ENCODE results near the gene RPE. TPM values are rescaled to one million over a fixed set of nuclear protein-coding genes. Genes with fewer than 3 reads are reported as not detected.

The RPE gene
- total RNA-seq, 4 donors from 2014 or later, result 37.0 to 49.4 (median 39.5) TPM

DNA sequence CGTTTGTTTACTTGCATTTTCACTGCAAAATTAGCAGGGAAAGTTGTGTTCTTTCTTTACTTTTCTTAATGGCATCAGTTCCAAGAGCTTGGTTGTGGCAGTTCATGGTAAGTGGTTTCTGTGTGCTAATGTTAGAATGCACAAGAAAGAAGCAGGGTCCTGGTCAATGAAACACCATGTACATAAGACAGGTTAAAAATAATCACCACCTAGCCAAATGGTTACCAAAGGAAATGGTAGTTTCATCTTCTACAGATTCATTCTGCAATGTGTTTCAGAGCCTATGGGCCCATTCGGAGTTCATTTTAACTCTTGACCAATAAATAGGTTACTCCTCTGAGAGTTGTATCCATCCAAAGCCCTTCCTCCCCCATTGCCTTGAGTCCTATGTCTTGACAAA lies 18.1 kb upstream of the RPE start:
- H3K27ac ChIP-seq (replicated peaks in 1 of 4), result no peak overlapping the region
- H3K4me3 ChIP-seq, result no peak overlapping the region
- intact Hi-C loops (cut with DNase I), result no loop called here
- no peak for TF ChIP-seq POLR2AphosphoS5 (IDR thresholded peaks at IDR 0.05)
- TF ChIP-seq, protein P1, sequence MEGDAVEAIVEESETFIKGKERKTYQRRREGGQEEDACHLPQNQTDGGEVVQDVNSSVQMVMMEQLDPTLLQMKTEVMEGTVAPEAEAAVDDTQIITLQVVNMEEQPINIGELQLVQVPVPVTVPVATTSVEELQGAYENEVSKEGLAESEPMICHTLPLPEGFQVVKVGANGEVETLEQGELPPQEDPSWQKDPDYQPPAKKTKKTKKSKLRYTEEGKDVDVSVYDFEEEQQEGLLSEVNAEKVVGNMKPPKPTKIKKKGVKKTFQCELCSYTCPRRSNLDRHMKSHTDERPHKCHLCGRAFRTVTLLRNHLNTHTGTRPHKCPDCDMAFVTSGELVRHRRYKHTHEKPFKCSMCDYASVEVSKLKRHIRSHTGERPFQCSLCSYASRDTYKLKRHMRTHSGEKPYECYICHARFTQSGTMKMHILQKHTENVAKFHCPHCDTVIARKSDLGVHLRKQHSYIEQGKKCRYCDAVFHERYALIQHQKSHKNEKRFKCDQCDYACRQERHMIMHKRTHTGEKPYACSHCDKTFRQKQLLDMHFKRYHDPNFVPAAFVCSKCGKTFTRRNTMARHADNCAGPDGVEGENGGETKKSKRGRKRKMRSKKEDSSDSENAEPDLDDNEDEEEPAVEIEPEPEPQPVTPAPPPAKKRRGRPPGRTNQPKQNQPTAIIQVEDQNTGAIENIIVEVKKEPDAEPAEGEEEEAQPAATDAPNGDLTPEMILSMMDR (IDR thresholded peaks at IDR 0.05), result no peak
- TF ChIP-seq EP300 (IDR thresholded peaks at IDR 0.05), result no peak
- TF ChIP-seq POLR2A (IDR thresholded peaks at IDR 0.05; ENCODE audit: low read depth), result no peak
- WGBS, result 94% methylated on average over 2 of the region's 2 CpGs
- no peaks in the 10 kb centered on the region for H3K27me3 ChIP-seq
- H3K36me3 ChIP-seq, result no peaks in the 10 kb centered on the region
- H3K9me3 ChIP-seq, result no peaks in the 10 kb centered on the region
- no peaks in the 10 kb centered on the region for H3K4me1 ChIP-seq
- no peak for DNase-seq (ENCODE audit: extremely low spot score)

DNA sequence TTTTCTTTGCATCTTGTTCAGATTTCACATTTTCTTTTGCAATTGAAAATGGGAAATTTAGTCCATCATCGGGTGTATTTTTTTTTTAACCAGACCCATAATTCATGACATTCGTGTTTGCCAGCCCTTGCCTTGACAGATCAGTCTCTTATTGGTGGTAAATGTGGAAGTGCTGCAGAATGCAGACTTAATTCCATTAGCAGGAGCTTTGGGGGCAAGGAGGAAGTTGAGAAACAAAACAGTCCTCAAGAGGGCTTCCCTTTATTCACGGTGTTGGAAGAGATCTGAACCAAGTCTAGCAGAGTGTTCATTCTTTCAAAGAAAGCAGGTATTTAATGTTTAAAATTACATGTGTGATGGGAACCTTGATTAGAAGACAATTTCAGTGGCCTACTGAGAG lies 16.6 kb upstream of the RPE start:
- TF ChIP-seq EP300 (IDR thresholded peaks at IDR 0.05), result no peak
- TF ChIP-seq, protein P1 (IDR thresholded peaks at IDR 0.05), result no peak
- no peak for TF ChIP-seq POLR2A (IDR thresholded peaks at IDR 0.05; ENCODE audit: low read depth)
- no peak for TF ChIP-seq POLR2AphosphoS5 (IDR thresholded peaks at IDR 0.05)
- DNase-seq (ENCODE audit: extremely low spot score), result no peak
- no peaks in the 10 kb centered on the region for H3K36me3 ChIP-seq
- 64% methylated on average over 3 of the region's 3 CpGs for WGBS
- H3K9me3 ChIP-seq, result no peaks in the 10 kb centered on the region
- intact Hi-C loops (cut with DNase I), result no loop called here
- H3K27ac ChIP-seq (replicated peaks in 1 of 4), result no peak overlapping the region
- no peak overlapping the region for H3K4me3 ChIP-seq
- no peaks in the 10 kb centered on the region for H3K27me3 ChIP-seq
- no peaks in the 10 kb centered on the region for H3K4me1 ChIP-seq

DNA sequence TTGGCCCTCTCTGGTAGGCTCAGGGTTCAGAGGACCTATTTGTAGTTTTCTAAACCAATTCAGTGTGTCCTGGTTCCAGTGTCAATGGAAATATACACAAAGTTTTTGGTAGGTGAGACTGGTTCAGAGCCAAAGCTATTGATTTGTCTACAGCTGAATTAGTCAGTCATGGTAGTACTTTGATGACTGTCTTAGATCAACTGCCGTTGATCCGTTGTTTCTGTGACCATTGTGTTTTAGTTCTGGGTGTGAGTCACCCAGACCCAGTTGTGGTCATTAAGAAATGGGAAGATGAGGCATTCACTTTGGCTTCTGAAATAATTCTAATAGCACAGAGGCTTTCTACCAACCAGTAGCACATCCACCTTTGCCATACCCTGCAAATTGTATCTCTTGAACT lies 16.0 kb upstream of the RPE start:
- intact Hi-C loops (cut with DNase I), result no loop called here
- DNase-seq (ENCODE audit: extremely low spot score), result no peak
- TF ChIP-seq POLR2AphosphoS5 (IDR thresholded peaks at IDR 0.05) (no peak), POLR2A (IDR thresholded peaks at IDR 0.05; ENCODE audit: low read depth) (no peak), EP300 (IDR thresholded peaks at IDR 0.05) (no peak)
- TF ChIP-seq, protein P1 (IDR thresholded peaks at IDR 0.05), result no peak
- no peaks in the 10 kb centered on the region for H3K27me3 ChIP-seq
- no peaks in the 10 kb centered on the region for H3K9me3 ChIP-seq
- H3K27ac ChIP-seq (replicated peaks in 1 of 4), result no peak overlapping the region
- H3K4me1 ChIP-seq, result no peaks in the 10 kb centered on the region
- H3K4me3 ChIP-seq, result no peak overlapping the region
- whole genome bisulfite sequencing, result 75% methylated on average over 2 of the region's 2 CpGs
- no peaks in the 10 kb centered on the region for H3K36me3 ChIP-seq

DNA sequence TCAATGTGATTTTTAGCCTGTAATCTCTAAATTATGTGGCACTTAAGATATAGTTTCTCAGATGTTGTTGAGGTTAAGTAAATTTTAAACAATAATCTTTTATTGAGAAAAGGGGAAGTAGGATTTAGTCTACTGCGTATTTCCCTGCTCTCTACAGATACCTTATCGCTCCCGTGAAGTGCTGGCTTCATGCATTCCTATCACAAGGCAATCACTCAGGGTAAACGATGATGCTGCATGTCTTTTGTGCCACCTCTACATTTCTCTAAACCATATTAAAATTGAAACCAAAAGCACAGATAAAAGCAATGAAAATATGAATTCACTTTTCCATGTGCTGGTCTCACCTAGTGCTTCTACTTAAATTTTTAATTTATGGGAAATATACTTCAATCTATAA lies 14.4 kb upstream of the RPE start:
- Histone ChIP-seq H3K4me1 (no peaks in the 10 kb centered on the region), H3K9me3 (no peaks in the 10 kb centered on the region), H3K27me3 (no peaks in the 10 kb centered on the region), H3K4me3 (no peak overlapping the region), H3K36me3 (no peaks in the 10 kb centered on the region), H3K27ac (replicated peaks in 1 of 4) (no peak overlapping the region)
- intact Hi-C loops (cut with DNase I), result no loop called here
- TF ChIP-seq POLR2AphosphoS5 (IDR thresholded peaks at IDR 0.05) (no peak), POLR2A (IDR thresholded peaks at IDR 0.05; ENCODE audit: low read depth) (no peak), EP300 (IDR thresholded peaks at IDR 0.05) (no peak)
- TF ChIP-seq, protein P1 (IDR thresholded peaks at IDR 0.05), result no peak
- WGBS, result 74% methylated on average over 4 of the region's 4 CpGs
- DNase-seq (ENCODE audit: extremely low spot score), result no peak

DNA sequence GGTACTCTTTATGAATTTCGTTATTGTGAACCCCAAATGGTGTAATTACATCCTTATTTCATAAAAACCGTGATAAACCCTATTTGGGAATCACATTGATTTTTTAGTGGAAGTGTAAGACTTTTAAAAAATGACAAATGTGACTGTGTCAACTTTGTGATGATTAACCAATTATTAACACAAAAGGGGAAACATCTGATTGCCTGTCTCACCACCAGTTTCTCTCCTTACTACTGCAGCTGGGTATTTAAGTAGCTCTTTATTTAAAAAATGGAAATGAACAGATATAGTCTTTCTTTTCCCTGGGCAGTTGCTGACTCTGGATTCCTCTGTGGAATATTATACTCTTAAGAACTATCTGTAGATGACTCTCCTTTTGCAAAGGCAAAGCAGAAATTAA lies 11.6 kb upstream of the RPE start:
- no peaks in the 10 kb centered on the region for H3K9me3 ChIP-seq
- no peak for DNase-seq (ENCODE audit: extremely low spot score)
- intact Hi-C loops (cut with DNase I), result no loop called here
- H3K4me3 ChIP-seq, result no peak overlapping the region
- WGBS, result 87% methylated on average over 2 of the region's 2 CpGs
- H3K4me1 ChIP-seq, result no peaks in the 10 kb centered on the region
- no peaks in the 10 kb centered on the region for H3K36me3 ChIP-seq
- no peak overlapping the region for H3K27ac ChIP-seq (replicated peaks in 1 of 4)
- no peaks in the 10 kb centered on the region for H3K27me3 ChIP-seq
- TF ChIP-seq, protein P1 (IDR thresholded peaks at IDR 0.05), result no peak
- no peak for TF ChIP-seq POLR2AphosphoS5 (IDR thresholded peaks at IDR 0.05)
- no peak for TF ChIP-seq EP300 (IDR thresholded peaks at IDR 0.05)
- no peak for TF ChIP-seq POLR2A (IDR thresholded peaks at IDR 0.05; ENCODE audit: low read depth)
